Transverse colon (tissue), 4 donors: ENCODE results near the gene BSND. TPM values are rescaled to one million over a fixed set of nuclear protein-coding genes. Genes with fewer than 3 reads are reported as not detected.

ENCODE experiments used
- DNase-seq: peaks from one replicate; pipeline ENCODE4 v3.0.0-alpha.2; 2019
- H3K27ac ChIP-seq, 4 donors: fragments of 200-600 bp; sonication (generic); 2 replicates each; pipeline ENCODE4 v1.5.1; 2016 to 2018; ENCODE audit warnings: inconsistent platforms in 4 of 4
- H3K27me3 ChIP-seq: fragments of 200-600 bp; sonication (generic); 2 replicates; pipeline ENCODE4 v1.5.1; 2017; ENCODE audit warnings: inconsistent platforms
- H3K36me3 ChIP-seq, 4 donors: fragments of 200-600 bp; sonication (generic); 2 replicates each; pipeline ENCODE4 v1.5.1; 2017 to 2019; ENCODE audit warnings: inconsistent platforms in 4 of 4
- H3K4me1 ChIP-seq, 4 donors: fragments of 200-600 bp; sonication (generic); 2 replicates each; pipeline ENCODE4 v1.5.1; 2017 to 2020; ENCODE audit warnings: inconsistent platforms in 4 of 4
- H3K4me3 ChIP-seq, 4 donors: fragments of 200-600 bp; sonication (generic); 1 replicate in 1 of 4; 2 replicates in 3 of 4; pipeline versions ENCODE4 v1.5.1 to v1.6.1; 2017 to 2019; ENCODE audit warnings: inconsistent platforms in 4 of 4
- H3K9me3 ChIP-seq, 2 donors: fragments of 200-600 bp; sonication (generic); 2 replicates each; pipeline ENCODE4 v1.5.1; 2017 to 2019; ENCODE audit warnings: inconsistent platforms in 2 of 2
- CTCF ChIP-seq, 5 experiments: fragments of 200-600 bp in 3 of 5; fragments of 450-650 bp in 2 of 5; sonication (generic) in 3 of 5; IDR thresholded peaks; 1 replicate in 2 of 5; 2 replicates in 3 of 5; pipeline ENCODE4 v1.5.1; 2016 to 2017; ENCODE audit warnings: antibody characterized with exemption in 5 of 5, inconsistent platforms in 3 of 5, mild to moderate bottlenecking in 2 of 5, moderate library complexity in 1 of 5
- EP300 ChIP-seq: sonication (generic); formaldehyde crosslinking; IDR thresholded peaks from one replicate; pipeline ENCODE4 v1.6.1; 2017; ENCODE audit warnings: antibody characterized with exemption, low read depth
- POLR2A ChIP-seq: fragments of 450-650 bp; IDR thresholded peaks from one replicate; pipeline ENCODE4 v1.6.1; 2016; ENCODE audit warnings: antibody characterized with exemption, mild to moderate bottlenecking, moderate library complexity
- POLR2AphosphoS5 ChIP-seq, 3 donors: sonication (generic); formaldehyde crosslinking; IDR thresholded peaks; one replicate each; pipeline ENCODE4 v1.6.1; 2016; ENCODE audit warnings: antibody characterized with exemption in 3 of 3
- WGBS, 2 donors: methylation state at CpG; one replicate each; pipeline ENCODE4 v1.1.5; 2018; ENCODE audit warnings: low coverage in 1 of 2; 5-methylcytosine and 5-hydroxymethylcytosine counted together
- in situ Hi-C, 4 donors: fragments of 200-750 bp; cut with MboI; loops; one replicate each; pipeline versions ENCODE4 v1.15.0 to v1.15.1; 2017; ENCODE audit warnings: low sequenced_read_pairs in 3 of 4, low pct_ligation_motif_present in 1 of 4, low pct_unique_long_range_greater_than_20kb in 1 of 4
- intact Hi-C: fragments of 100-400 bp; cut with DNase I; formaldehyde crosslinking; loops from one replicate; pipeline ENCODE4 v1.15.1; 2023; ENCODE audit warnings: low total_unique reads
- total RNA-seq, 4 donors: library from RNA; depleted of rRNA; stranded (reverse); fragments of >200 nt; gene quantifications; one replicate each; pipeline ENCODE4 v1.1.0, GENCODE V29; 2016

The BSND gene
- total RNA-seq, 4 donors from 2014 or later, result not detected

GRCh38 chr1:55055951-55056631 is 57.4 kb downstream of the BSND start:
- in situ Hi-C loops, result no loop called here
- Histone ChIP-seq H3K4me3 (no peak overlapping the region), H3K4me1 (no peaks in the 10 kb centered on the region), H3K9me3 (no peaks in the 10 kb centered on the region), H3K27ac (no peak overlapping the region), H3K36me3 (no peaks in the 10 kb centered on the region), H3K27me3 (no peaks in the 10 kb centered on the region)
- DNase-seq, result no peak
- TF ChIP-seq EP300 (no peak), POLR2A (no peak), CTCF (IDR thresholded peaks at IDR 0.05) (no peak), POLR2AphosphoS5 (IDR thresholded peaks at IDR 0.05) (no peak)
- WGBS, 2 donors, result 95 to 98% methylated on average over 8 to 36 of the region's 42 CpGs
- intact Hi-C loops, result no loop called here

- WGBS, 2 donors, result 60 to 96% methylated on average over 2 to 20 of the region's 20 CpGs
These were observed 57.9 kb downstream of the BSND start for GRCh38 chr1:55056632-55056992.

GRCh38 chr1:55057270-55057955 is 58.7 kb downstream of the BSND start:
- WGBS, 2 donors, result 93% methylated on average over 15 of the region's 15 CpGs; no CpG with 5 or more reads in 1 of the 2 donors
- TF ChIP-seq CTCF (IDR thresholded peaks at IDR 0.05) (no peak), POLR2AphosphoS5 (IDR thresholded peaks at IDR 0.05) (no peak), EP300 (no peak), POLR2A (no peak)
- intact Hi-C loops, result no loop called here

More at GRCh38 chr1:55056632-55056992, 57.9 kb downstream of the BSND start:
- Histone ChIP-seq H3K36me3 (no peaks in the 10 kb centered on the region), H3K9me3 (no peaks in the 10 kb centered on the region), H3K4me1 (no peaks in the 10 kb centered on the region), H3K27ac (no peak overlapping the region), H3K27me3 (no peaks in the 10 kb centered on the region), H3K4me3 (no peak overlapping the region)
- in situ Hi-C loops (no loop called here), intact Hi-C loops (no loop called here)
- TF ChIP-seq POLR2A (no peak), POLR2AphosphoS5 (IDR thresholded peaks at IDR 0.05) (no peak), EP300 (no peak), CTCF (IDR thresholded peaks at IDR 0.05) (no peak)
- no peak for DNase-seq

GRCh38 chr1:55057956-55058298 is 59.2 kb downstream of the BSND start:
- H3K27ac ChIP-seq, result no peak overlapping the region
- no peaks in the 10 kb centered on the region for H3K27me3 ChIP-seq
- H3K4me3 ChIP-seq, result no peak overlapping the region
- H3K4me1 ChIP-seq, result no peaks in the 10 kb centered on the region
- in situ Hi-C loops (no loop called here), intact Hi-C loops (no loop called here)
- WGBS, 2 donors, result 88% methylated on average over 6 of the region's 6 CpGs; no CpG with 5 or more reads in 1 of the 2 donors
- H3K36me3 ChIP-seq, result no peaks in the 10 kb centered on the region
- TF ChIP-seq CTCF (IDR thresholded peaks at IDR 0.05) (no peak), POLR2A (no peak), POLR2AphosphoS5 (IDR thresholded peaks at IDR 0.05) (no peak), EP300 (no peak)
- H3K9me3 ChIP-seq, result no peaks in the 10 kb centered on the region
- no peak for DNase-seq

More at GRCh38 chr1:55057270-55057955, 58.7 kb downstream of the BSND start:
- in situ Hi-C loops, result no loop called here
- no peaks in the 10 kb centered on the region for H3K9me3 ChIP-seq
- no peaks in the 10 kb centered on the region for H3K27me3 ChIP-seq
- no peak overlapping the region for H3K4me3 ChIP-seq
- no peak for DNase-seq
- H3K27ac ChIP-seq, result no peak overlapping the region
- H3K36me3 ChIP-seq, result no peaks in the 10 kb centered on the region
- no peaks in the 10 kb centered on the region for H3K4me1 ChIP-seq
